Neutrophil (primary cell): ENCODE measurements around the gene DIO3.

Source experiments
- H3K27ac ChIP-seq: fragments of 200-600 bp; sonication (generic); 2 replicates; pipeline ENCODE4 v1.5.1; 2016; ENCODE audit warnings: mild to moderate bottlenecking, moderate library complexity
- H3K27me3 ChIP-seq: fragments of 200-600 bp; sonication (generic); 2 replicates; pipeline ENCODE4 v1.6.0; 2016; ENCODE audit warnings: mild to moderate bottlenecking
- H3K36me3 ChIP-seq: fragments of 200-600 bp; sonication (generic); 2 replicates; pipeline ENCODE4 v1.5.1; 2017
- H3K4me1 ChIP-seq, 2 experiments: fragments of 200-600 bp in 1 of 2; sonication (generic) in 1 of 2; 1 replicate in 1 of 2; 2 replicates in 1 of 2; pipeline versions ENCODE4 v1.5.1 to v1.6.1; 2013 to 2016; ENCODE audit warnings: low read depth in 1 of 2, low read length in 1 of 2, mild to moderate bottlenecking in 1 of 2, moderate library complexity in 1 of 2; ENCODE audit not compliant: control insufficient read depth in 1 of 2, insufficient read depth in 1 of 2
- H3K4me3 ChIP-seq, 2 experiments: fragments of 200-600 bp in 1 of 2; sonication (generic) in 1 of 2; 1 replicate in 1 of 2; 2 replicates in 1 of 2; pipeline ENCODE4 v1.5.1; 2013 to 2016; ENCODE audit warnings: low read depth in 1 of 2, low read length in 1 of 2, mild to moderate bottlenecking in 1 of 2, moderate library complexity in 1 of 2
- H3K9me3 ChIP-seq: fragments of 200-600 bp; sonication (generic); 2 replicates; pipeline ENCODE4 v1.5.1; 2016
- TF ChIP-seq, protein P1 (sequence below): fragments of 200-600 bp; sonication (generic); IDR thresholded peaks from 2 replicates; pipeline ENCODE4 v1.5.1; 2016; ENCODE audit warnings: antibody characterized with exemption

DIO3 gene

GRCh38 chr14:101538878-101539277 lies 22.4 kb upstream of the DIO3 start:
- Histone ChIP-seq H3K27me3 (peaks cover 30% of the 10 kb centered on the region), H3K9me3 (no peaks in the 10 kb centered on the region), H3K27ac (no peak overlapping the region), H3K36me3 (no peaks in the 10 kb centered on the region), H3K4me3 (no peak overlapping the region), H3K4me1 (peaks cover 9 to 15% of the 10 kb centered on the region in 2 experiments)
- TF ChIP-seq, protein P1, sequence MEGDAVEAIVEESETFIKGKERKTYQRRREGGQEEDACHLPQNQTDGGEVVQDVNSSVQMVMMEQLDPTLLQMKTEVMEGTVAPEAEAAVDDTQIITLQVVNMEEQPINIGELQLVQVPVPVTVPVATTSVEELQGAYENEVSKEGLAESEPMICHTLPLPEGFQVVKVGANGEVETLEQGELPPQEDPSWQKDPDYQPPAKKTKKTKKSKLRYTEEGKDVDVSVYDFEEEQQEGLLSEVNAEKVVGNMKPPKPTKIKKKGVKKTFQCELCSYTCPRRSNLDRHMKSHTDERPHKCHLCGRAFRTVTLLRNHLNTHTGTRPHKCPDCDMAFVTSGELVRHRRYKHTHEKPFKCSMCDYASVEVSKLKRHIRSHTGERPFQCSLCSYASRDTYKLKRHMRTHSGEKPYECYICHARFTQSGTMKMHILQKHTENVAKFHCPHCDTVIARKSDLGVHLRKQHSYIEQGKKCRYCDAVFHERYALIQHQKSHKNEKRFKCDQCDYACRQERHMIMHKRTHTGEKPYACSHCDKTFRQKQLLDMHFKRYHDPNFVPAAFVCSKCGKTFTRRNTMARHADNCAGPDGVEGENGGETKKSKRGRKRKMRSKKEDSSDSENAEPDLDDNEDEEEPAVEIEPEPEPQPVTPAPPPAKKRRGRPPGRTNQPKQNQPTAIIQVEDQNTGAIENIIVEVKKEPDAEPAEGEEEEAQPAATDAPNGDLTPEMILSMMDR, result no peak

- TF ChIP-seq, protein P1, result no peak
- peaks cover 30% of the 10 kb centered on the region for H3K27me3 ChIP-seq
- H3K4me3 ChIP-seq, result no peak overlapping the region
- H3K4me1 ChIP-seq, result peaks cover 9 to 14% of the 10 kb centered on the region in 2 experiments
- H3K27ac ChIP-seq, result no peak overlapping the region
- no peaks in the 10 kb centered on the region for H3K36me3 ChIP-seq
- H3K9me3 ChIP-seq, result no peaks in the 10 kb centered on the region
Observed at GRCh38 chr14:101539880-101540279, 21.4 kb upstream of the DIO3 start.

DNA sequence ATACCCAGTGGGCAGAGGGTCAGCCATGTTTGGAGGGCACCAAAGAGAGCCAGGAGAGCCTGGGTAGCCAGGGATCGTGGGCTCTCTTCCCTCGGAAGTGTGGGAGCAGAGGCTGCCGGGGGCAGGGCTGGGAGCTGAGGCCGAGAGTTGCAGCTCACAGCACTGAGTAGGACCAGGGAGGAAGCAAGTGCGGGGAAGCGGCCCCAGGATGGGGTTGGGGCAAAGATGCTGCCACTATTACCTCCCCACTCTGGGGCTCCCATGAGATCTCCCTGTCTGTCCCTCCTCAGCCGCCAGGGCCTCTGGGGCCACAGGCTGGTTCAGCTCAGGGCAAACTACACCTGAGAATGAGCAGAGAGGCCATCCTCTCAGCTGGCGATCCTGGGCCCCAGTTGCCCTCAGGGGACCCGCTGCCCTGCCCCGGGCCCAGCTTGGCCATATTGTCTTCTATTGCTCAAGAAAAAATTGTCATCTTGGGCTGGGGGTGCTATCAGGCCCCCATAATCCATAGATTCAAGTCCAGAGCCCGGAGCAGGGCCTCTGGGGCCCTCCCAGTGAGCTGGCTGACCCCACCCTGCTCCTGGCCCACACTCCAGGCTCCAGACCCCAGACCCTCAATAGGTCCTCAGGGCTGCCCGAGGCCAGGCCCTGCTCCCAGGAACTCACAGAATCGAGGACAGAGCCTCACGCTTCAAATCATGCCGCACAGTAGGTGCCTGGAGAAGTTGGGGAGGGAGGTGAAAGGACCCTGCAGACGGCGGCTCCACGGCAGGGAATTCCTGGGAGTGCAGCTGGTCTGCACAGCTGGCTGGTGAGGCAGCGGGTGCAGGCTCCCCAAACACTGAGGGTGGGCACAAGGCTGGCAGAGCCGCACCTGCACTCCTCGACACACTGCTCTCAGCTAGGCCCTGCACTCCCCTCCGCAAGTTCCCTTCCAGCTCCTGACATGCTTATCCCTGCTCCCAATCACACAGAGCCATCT lies 20.5 kb upstream of the DIO3 start:
- TF ChIP-seq, protein P1, result no peak
- Histone ChIP-seq H3K36me3 (no peaks in the 10 kb centered on the region), H3K27ac (no peak overlapping the region), H3K4me1 (peaks cover 1 to 5% of the 10 kb centered on the region in 2 experiments), H3K9me3 (no peaks in the 10 kb centered on the region), H3K4me3 (no peak overlapping the region), H3K27me3 (peaks cover 29% of the 10 kb centered on the region)

GRCh38 chr14:101542391-101542790 lies 18.9 kb upstream of the DIO3 start:
- Histone ChIP-seq H3K36me3 (no peaks in the 10 kb centered on the region), H3K4me1 (no peaks in the 10 kb centered on the region), H3K27me3 (peaks cover 15% of the 10 kb centered on the region), H3K4me3 (no peak overlapping the region), H3K9me3 (no peaks in the 10 kb centered on the region), H3K27ac (no peak overlapping the region)
- TF ChIP-seq, protein P1, result no peak

DNA sequence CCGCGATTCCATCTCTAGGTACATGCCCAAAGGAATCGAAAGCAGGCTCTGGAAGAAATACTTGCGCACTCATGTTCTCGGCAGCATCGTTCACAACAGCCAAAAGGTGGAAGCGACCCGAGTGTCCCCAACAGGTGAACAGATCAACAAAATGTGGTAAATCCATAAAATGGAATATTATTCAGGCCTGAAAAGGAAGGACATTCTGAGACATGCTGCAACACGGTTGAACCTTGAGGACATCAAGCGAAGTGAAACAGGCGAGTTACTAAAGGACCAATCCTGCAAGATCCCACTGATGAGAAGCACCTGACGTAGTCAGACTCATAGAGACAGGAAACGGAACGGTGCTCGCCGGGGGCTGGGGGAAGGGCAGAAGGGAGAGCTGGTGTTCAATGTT lies 17.5 kb upstream of the DIO3 start:
- Histone ChIP-seq H3K36me3 (no peaks in the 10 kb centered on the region), H3K9me3 (no peaks in the 10 kb centered on the region), H3K4me1 (no peaks in the 10 kb centered on the region), H3K27ac (no peak overlapping the region), H3K27me3 (peaks cover 4% of the 10 kb centered on the region), H3K4me3 (no peak overlapping the region)
- TF ChIP-seq, protein P1, result no peak
